HepG2 (cell line): ENCODE measurements around the gene TREM1. TPM values are rescaled to one million over a fixed set of nuclear protein-coding genes. Genes with fewer than 3 reads are reported as not detected.

Experiments
- ATAC-seq: fragments of 200-7000 bp; cut with Tn5 transposase; 3 replicates; pipeline ENCODE4 v1.9.1; 2020; ENCODE audit warnings: mild to moderate bottlenecking, moderate library complexity
- BruUV-seq: library from RNA; stranded (reverse); fragments of 400-500 nt; replicated peaks from 2 replicates; lab custom pipeline; 2021; lab: Mats Ljungman, UMichigan
- CTCF ChIA-PET: fragments of 300-600 bp; formaldehyde crosslinking; extraction: SDS; loops from one replicate; lab custom pipeline; 2021; ENCODE audit warnings: low total read pairs, inconsistent platforms, low intra/inter-chr PET ratio; lab: Yijun Ruan, JAX
- POLR2A ChIA-PET: fragments of 350-600 bp; sonication (Branson Sonifier 250); formaldehyde crosslinking; loops from one replicate; lab custom pipeline; 2020; ENCODE audit warnings: antibody characterized with exemption, inconsistent platforms; lab: Yijun Ruan, JAX
- DNase-seq: peaks from one replicate; pipeline ENCODE4 v3.0.0-alpha.2; 2015; ENCODE audit warnings: low spot score
- FAIRE-seq: peaks from 3 replicates; lab custom pipeline; 2011; peaks lifted over from hg19 to GRCh38; lab: Jason Lieb, UNC
- H2AFZ ChIP-seq: one replicate; pipeline ENCODE4 v1.6.1; 2011; ENCODE audit warnings: low read length, inconsistent platforms
- H3K27ac ChIP-seq: fragments of 300-600 bp; 3 replicates; pipeline ENCODE4 v1.8.0; 2011; ENCODE audit warnings: mixed run types, mild to moderate bottlenecking, mixed read lengths, low read length, inconsistent platforms; ENCODE audit not compliant: insufficient read depth; ENCODE audit errors: extremely low read length
- H3K27me3 ChIP-seq, 2 experiments: fragments of 200-600 bp in 1 of 2; 2 replicates in 1 of 2; 3 replicates in 1 of 2; pipeline versions ENCODE4 v1.6.0 to v1.8.0; 2011; ENCODE audit warnings: low read length in 2 of 2, mild to moderate bottlenecking in 2 of 2, moderate library complexity in 2 of 2, inconsistent platforms in 1 of 2; ENCODE audit not compliant: insufficient read depth in 2 of 2, control insufficient read depth in 1 of 2
- H3K36me3 ChIP-seq, 2 experiments: fragments of 200-600 bp in 1 of 2; replicated peaks in 1 of 2; 2 replicates in 1 of 2; 3 replicates in 1 of 2; pipeline versions ENCODE4 v1.5.1 to v1.8.0; 2011; ENCODE audit warnings: low read length in 2 of 2, inconsistent platforms in 1 of 2; ENCODE audit not compliant: insufficient read depth in 2 of 2, control insufficient read depth in 1 of 2
- H3K4me1 ChIP-seq: 2 replicates; pipeline ENCODE4 v1.5.1; 2012; ENCODE audit warnings: low read length, inconsistent platforms; ENCODE audit not compliant: insufficient read depth
- H3K4me2 ChIP-seq: 2 replicates; pipeline ENCODE4 v1.6.0; 2011; ENCODE audit warnings: low read depth, low read length, inconsistent platforms
- H3K4me3 ChIP-seq, 3 experiments: fragments of 200-600 bp in 1 of 3; sonication (generic), shearing (Covaris generic) in 1 of 3; replicated peaks in 1 of 3; 2 replicates each; pipeline ENCODE4 v1.5.1; 2011 to 2016; ENCODE audit warnings: low read length in 3 of 3, inconsistent platforms in 2 of 3, low read depth in 2 of 3, mild to moderate bottlenecking in 2 of 3, control low read depth in 1 of 3, mixed read lengths in 1 of 3; ENCODE audit not compliant: insufficient read depth in 1 of 3
- H3K79me2 ChIP-seq: one replicate; pipeline ENCODE4 v1.6.1; 2011; ENCODE audit warnings: low read length, inconsistent platforms; ENCODE audit not compliant: insufficient read depth
- H3K9ac ChIP-seq: 2 replicates; pipeline ENCODE4 v1.6.0; 2011; ENCODE audit warnings: mild to moderate bottlenecking, low read depth, low read length, inconsistent platforms; ENCODE audit not compliant: insufficient read depth
- H3K9me3 ChIP-seq: 2 replicates; pipeline ENCODE4 v1.5.1; 2012; ENCODE audit warnings: mild to moderate bottlenecking, low read length
- H4K20me1 ChIP-seq: 2 replicates; pipeline ENCODE4 v1.6.0; 2011; ENCODE audit warnings: inconsistent platforms, mild to moderate bottlenecking, low read length, moderate library complexity; ENCODE audit not compliant: insufficient read depth
- EEA1 ChIP-seq: sonication (generic); formaldehyde crosslinking; IDR thresholded peaks from 2 replicates; pipeline ENCODE4 v1.5.1; 2020; ENCODE audit warnings: mild to moderate bottlenecking, missing genetic modification reagents, borderline replicate concordance
- FOSL1 ChIP-seq: sonication (generic); formaldehyde crosslinking; IDR thresholded peaks from 2 replicates; pipeline ENCODE4 v1.9.0; 2021; ENCODE audit warnings: missing genetic modification reagents, borderline replicate concordance
- FOXM1 ChIP-seq: sonication (generic); formaldehyde crosslinking; IDR thresholded peaks from 2 replicates; pipeline ENCODE4 v1.5.0; 2020; ENCODE audit warnings: missing genetic modification reagents
- KDM4B ChIP-seq: sonication (generic); formaldehyde crosslinking; IDR thresholded peaks from 2 replicates; pipeline ENCODE4 v1.4.0; 2020; ENCODE audit warnings: missing genetic modification reagents
- NCOA5 ChIP-seq: sonication (generic); formaldehyde crosslinking; IDR thresholded peaks from 2 replicates; pipeline ENCODE4 v1.4.0; 2020; ENCODE audit warnings: missing genetic modification reagents
- NKX3-1 ChIP-seq: sonication (generic); formaldehyde crosslinking; IDR thresholded peaks from 2 replicates; pipeline ENCODE4 v1.5.0; 2020; ENCODE audit warnings: missing genetic modification reagents
- RBAK ChIP-seq: sonication (generic); formaldehyde crosslinking; IDR thresholded peaks from 2 replicates; pipeline ENCODE4 v1.5.1; 2020; ENCODE audit warnings: mild to moderate bottlenecking, missing genetic modification reagents
- SNAI1 ChIP-seq: sonication (generic); formaldehyde crosslinking; IDR thresholded peaks from 2 replicates; pipeline ENCODE4 v1.5.0; 2020; ENCODE audit warnings: mild to moderate bottlenecking, missing genetic modification reagents, borderline replicate concordance
- TGIF2 ChIP-seq: IDR thresholded peaks from 2 replicates; pipeline ENCODE4 v1.6.1; 2016; ENCODE audit warnings: control low read depth, missing compliant biosample characterization
- THYN1 ChIP-seq: sonication (generic); formaldehyde crosslinking; IDR thresholded peaks from 2 replicates; pipeline ENCODE4 v1.8.1; 2023; ENCODE audit warnings: low read depth, mild to moderate bottlenecking, moderate library complexity, missing genetic modification reagents, borderline replicate concordance
- ZFP37 ChIP-seq: sonication (generic); formaldehyde crosslinking; IDR thresholded peaks from 2 replicates; pipeline ENCODE4 v1.4.0; 2020; ENCODE audit warnings: missing genetic modification reagents, borderline replicate concordance
- ZNF33B ChIP-seq: sonication (generic); formaldehyde crosslinking; IDR thresholded peaks from 2 replicates; pipeline ENCODE4 v1.5.1; 2020; ENCODE audit warnings: mild to moderate bottlenecking, missing genetic modification reagents
- ZNF451 ChIP-seq: sonication (generic); formaldehyde crosslinking; IDR thresholded peaks from 2 replicates; pipeline ENCODE4 v1.5.0; 2020; ENCODE audit warnings: mild to moderate bottlenecking, missing genetic modification reagents
- ZNF678 ChIP-seq: sonication (generic); formaldehyde crosslinking; IDR thresholded peaks from 2 replicates; pipeline ENCODE4 v1.4.0; 2020; ENCODE audit warnings: mild to moderate bottlenecking, missing genetic modification reagents
- ZNF879 ChIP-seq: sonication (generic); formaldehyde crosslinking; IDR thresholded peaks from 2 replicates; pipeline ENCODE4 v1.8.1; 2023; ENCODE audit warnings: missing genetic modification reagents
- WGBS: methylation state at CpG from one replicate; pipeline ENCODE4 v1.1.6; 2017; ENCODE audit warnings: low lambda C conversion rate; 5-methylcytosine and 5-hydroxymethylcytosine counted together
- in situ Hi-C: cut with HindIII; loops from 2 replicates; pipeline ENCODE4 v1.10.0; 2017; ENCODE audit warnings: low pct_unique_long_range_greater_than_20kb; ENCODE audit not compliant: extremely low pct_ligation_motif_present
- intact Hi-C: fragments of 100-400 bp; cut with micrococcal nuclease; formaldehyde crosslinking; loops from one replicate; pipeline ENCODE4 v1.10.0; 2022; ENCODE audit not compliant: unreplicated experiment
- polyA plus RNA-seq, 8 experiments: library from polyadenylated mRNA; depleted of rRNA in 3 of 8; stranded (reverse) in 7 of 8; unstranded in 1 of 8; fragments of >200 nt; fragmentation: Illumina TruSeq in 4 of 8; extraction: Trizol in 4 of 8; gene quantifications; 2 replicates each; pipeline versions ENCODE4 v1.2.1 to v1.2.3, GENCODE V29; 2011 to 2016; ENCODE audit warnings: low read depth in 4 of 8, missing spikeins in 1 of 8, mixed read lengths in 1 of 8; ENCODE audit not compliant: insufficient read depth in 1 of 8
- total RNA-seq, 5 experiments: library from RNA; depleted of rRNA; stranded (reverse); fragments of >200 nt; fragmentation: Illumina TruSeq; extraction: Trizol; gene quantifications; 2 replicates each; pipeline ENCODE4 v1.2.3, GENCODE V29; 2016; ENCODE audit warnings: low read depth in 1 of 5
- TF ChIP-seq, protein P1 (sequence below): sonication (generic); IDR thresholded peaks from 2 replicates; pipeline ENCODE4 v1.6.1; 2016; ENCODE audit warnings: low read depth, borderline replicate concordance
- TF ChIP-seq, protein P2 (sequence below): sonication (generic); formaldehyde crosslinking; IDR thresholded peaks from 2 replicates; pipeline ENCODE4 v1.8.1; 2023; ENCODE audit warnings: mild to moderate bottlenecking, moderate library complexity, missing genetic modification reagents
- TF ChIP-seq, protein P3 (sequence below): IDR thresholded peaks from 2 replicates; pipeline ENCODE4 v1.6.1; 2016; ENCODE audit warnings: missing biosample characterization, missing genetic modification reagents, low read depth

Gene TREM1
- total and polyA plus RNA-seq, 2 of the 13 experiments (the other 11 are each of a cell fraction or from before 2014, with no cell fraction given): 0.49 TPM; not detected in 1

DNA sequence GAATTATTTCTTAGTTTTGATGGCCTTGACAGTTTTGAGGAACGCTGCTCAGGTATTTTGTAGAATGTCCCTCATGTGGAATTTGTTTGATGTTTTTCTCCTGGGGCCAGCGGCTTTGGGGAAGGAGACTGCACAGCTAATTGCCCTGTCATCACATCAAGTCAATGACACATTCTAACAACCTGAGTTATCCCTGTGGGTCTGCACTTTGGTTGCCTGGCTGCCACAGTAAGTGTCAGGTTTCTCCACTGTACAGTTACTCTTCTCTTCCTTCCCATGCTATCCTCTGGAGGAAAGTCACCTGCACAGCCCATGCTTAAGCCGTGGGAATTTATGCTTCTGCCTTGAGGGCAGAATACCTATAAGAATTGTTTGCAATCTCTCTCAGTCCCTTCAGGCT is 59.7 kb downstream of the TREM1 start:
- H3K4me3 ChIP-seq: no peak overlapping the region
- ATAC-seq (no peak), FAIRE-seq (no peak), DNase-seq (no peak)
- POLR2A ChIA-PET: no interaction called here
- no TSS peak for BruUV-seq
- no peak overlapping the region for H2AFZ ChIP-seq
- H3K4me1 ChIP-seq: no peaks in the 10 kb centered on the region
- no peak for TF ChIP-seq NCOA5
- TF ChIP-seq EEA1 (CRISPR knock-in tag): no peak
- no peak for TF ChIP-seq FOSL1
- no peak for TF ChIP-seq ZFP37 (CRISPR knock-in tag)
- no peak for TF ChIP-seq FOXM1 (CRISPR knock-in tag)
- no peak for TF ChIP-seq ZNF451
- TF ChIP-seq, protein P1, sequence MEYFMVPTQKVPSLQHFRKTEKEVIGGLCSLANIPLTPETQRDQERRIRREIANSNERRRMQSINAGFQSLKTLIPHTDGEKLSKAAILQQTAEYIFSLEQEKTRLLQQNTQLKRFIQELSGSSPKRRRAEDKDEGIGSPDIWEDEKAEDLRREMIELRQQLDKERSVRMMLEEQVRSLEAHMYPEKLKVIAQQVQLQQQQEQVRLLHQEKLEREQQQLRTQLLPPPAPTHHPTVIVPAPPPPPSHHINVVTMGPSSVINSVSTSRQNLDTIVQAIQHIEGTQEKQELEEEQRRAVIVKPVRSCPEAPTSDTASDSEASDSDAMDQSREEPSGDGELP: no peak
- TF ChIP-seq TGIF2 (CRISPR knock-in tag): no peak
- TF ChIP-seq NKX3-1 (CRISPR knock-in tag): no peak
- TF ChIP-seq, protein P2, sequence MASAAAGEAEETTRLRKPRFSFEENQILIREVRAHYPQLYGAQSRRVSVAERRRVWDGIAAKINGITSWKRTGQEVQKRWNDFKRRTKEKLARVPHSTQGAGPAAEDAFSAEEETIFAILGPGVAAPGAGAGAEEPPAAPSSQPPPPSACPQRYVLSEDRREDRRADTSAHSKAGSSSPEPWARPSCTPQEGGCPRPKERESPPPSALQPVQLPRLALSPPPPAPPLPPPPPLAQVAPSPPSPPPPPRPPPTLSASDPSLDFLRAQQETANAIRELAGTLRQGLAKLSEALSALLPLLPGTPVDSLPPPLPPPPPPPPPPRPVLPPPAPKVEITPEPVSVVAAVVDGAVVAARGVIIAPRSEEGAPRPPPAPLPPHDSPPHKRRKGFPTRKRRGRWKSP (CRISPR knock-in tag): no peak
- no peak for TF ChIP-seq KDM4B (CRISPR knock-in tag)
- no peak for TF ChIP-seq ZNF879
- TF ChIP-seq SNAI1 (CRISPR knock-in tag): no peak
- TF ChIP-seq, protein P3, sequence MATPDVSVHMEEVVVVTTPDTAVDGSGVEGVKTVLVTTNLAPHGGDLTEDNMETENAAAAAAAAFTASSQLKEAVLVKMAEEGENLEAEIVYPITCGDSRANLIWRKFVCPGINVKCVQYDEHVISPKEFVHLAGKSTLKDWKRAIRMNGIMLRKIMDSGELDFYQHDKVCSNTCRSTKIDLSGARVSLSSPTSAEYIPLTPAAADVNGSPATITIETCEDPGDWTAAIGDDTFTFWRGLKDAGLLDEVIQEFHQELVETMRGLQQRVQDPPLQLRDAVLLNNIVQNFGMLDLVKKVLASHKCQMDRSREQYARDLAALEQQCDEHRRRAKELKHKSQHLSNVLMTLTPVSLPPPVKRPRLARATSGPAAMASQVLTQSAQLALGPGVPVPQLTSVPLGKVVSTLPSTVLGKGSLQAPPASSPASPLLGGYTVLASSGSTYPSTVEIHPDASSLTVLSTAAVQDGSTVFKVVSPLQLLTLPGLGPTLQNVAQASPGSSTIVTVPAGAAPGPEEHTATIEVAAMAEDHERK (CRISPR knock-in tag): no peak
- no peak for TF ChIP-seq ZNF678 (CRISPR knock-in tag)
- no peak for TF ChIP-seq THYN1 (CRISPR knock-in tag)
- TF ChIP-seq RBAK (CRISPR knock-in tag): no peak
- no peak for TF ChIP-seq ZNF33B (CRISPR knock-in tag)
- CTCF ChIA-PET: no interaction called here
- peaks cover 0 to 22% of the 10 kb centered on the region in 2 experiments; a peak in 2 of 5 replicates for H3K27me3 ChIP-seq
- 14% methylated on average over 3 of the region's 3 CpGs for WGBS
- in situ Hi-C loops: no loop called here
- H3K4me2 ChIP-seq: no peak overlapping the region
- H3K9ac ChIP-seq: no peak overlapping the region
- H3K9me3 ChIP-seq: no peaks in the 10 kb centered on the region
- no peaks in the 10 kb centered on the region for H4K20me1 ChIP-seq
- no peaks in the 10 kb centered on the region for H3K36me3 ChIP-seq
- intact Hi-C loops: no loop called here
- no peaks in the 10 kb centered on the region for H3K79me2 ChIP-seq
- no peak overlapping the region for H3K27ac ChIP-seq
